ENCODE data around the gene GJB4.

- TF ChIP-seq NFIC (IDR thresholded peaks at IDR 0.05; ENCODE audit: borderline replicate concordance) (no peak), FOXM1 (IDR thresholded peaks at IDR 0.05; ENCODE audit: low read depth) (no peak), EP300 (IDR thresholded peaks at IDR 0.05; ENCODE audit: borderline replicate concordance in 1 of 2, low read depth in 1 of 2, low read length in 1 of 2) (no peak), REST (IDR thresholded peaks at IDR 0.05; ENCODE audit: low read depth, low read length) (no peak), CTCF (IDR thresholded peaks at IDR 0.05) (no peak), RCOR1 (IDR thresholded peaks at IDR 0.05; ENCODE audit: low read length) (no peak), YY1 (IDR thresholded peaks at IDR 0.05; ENCODE audit: low read depth) (no peak), POLR2AphosphoS5 (IDR thresholded peaks at IDR 0.05; ENCODE audit: low read depth, low read length) (no peak), SIN3A (IDR thresholded peaks at IDR 0.05; ENCODE audit: borderline replicate concordance, low read depth, low read length) (no peak), MXI1 (IDR thresholded peaks at IDR 0.05; ENCODE audit: low read depth, low read length) (no peak), TAF1 (IDR thresholded peaks at IDR 0.05; ENCODE audit: borderline replicate concordance, low read depth, low read length) (no peak), RFX5 (IDR thresholded peaks at IDR 0.05; ENCODE audit: low read length) (no peak)
These were observed 48.7 kb upstream of the GJB4 start for GRCh38 chr1:34710812-34711211.
